AG04449 (cell line): ENCODE results near the gene RPL27A.
A peak's percentile ranks its signal among the peaks of the same experiment; 100 is the strongest.

Source experiments
- CTCF ChIA-PET: fragments of 350-600 bp; formaldehyde crosslinking; extraction: SDS; loops from one replicate; lab custom pipeline; 2021; ENCODE audit warnings: antibody characterized with exemption; lab: Yijun Ruan, JAX
- POLR2A ChIA-PET: fragments of 400-600, 350-600 bp; formaldehyde crosslinking; extraction: SDS; loops from one replicate; lab custom pipeline; 2020; ENCODE audit warnings: antibody characterized with exemption, inconsistent platforms; lab: Yijun Ruan, JAX
- DNase-seq: peaks from one replicate; pipeline ENCODE4 v3.0.0-alpha.2; 2010; ENCODE audit warnings: low read depth, low spot score
- H3K4me3 ChIP-seq: 2 replicates; pipeline ENCODE4 v1.5.1; 2011; ENCODE audit warnings: low read depth, mild to moderate bottlenecking, control low read depth, low read length
- TF ChIP-seq, protein P1 (sequence below): IDR thresholded peaks from one replicate; pipeline ENCODE4 v1.5.1; 2011; ENCODE audit warnings: mild to moderate bottlenecking, moderate library complexity, low read length, control low read depth, inconsistent platforms; ENCODE audit not compliant: insufficient read depth; ENCODE audit errors: missing control alignments

RPL27A gene

DNA sequence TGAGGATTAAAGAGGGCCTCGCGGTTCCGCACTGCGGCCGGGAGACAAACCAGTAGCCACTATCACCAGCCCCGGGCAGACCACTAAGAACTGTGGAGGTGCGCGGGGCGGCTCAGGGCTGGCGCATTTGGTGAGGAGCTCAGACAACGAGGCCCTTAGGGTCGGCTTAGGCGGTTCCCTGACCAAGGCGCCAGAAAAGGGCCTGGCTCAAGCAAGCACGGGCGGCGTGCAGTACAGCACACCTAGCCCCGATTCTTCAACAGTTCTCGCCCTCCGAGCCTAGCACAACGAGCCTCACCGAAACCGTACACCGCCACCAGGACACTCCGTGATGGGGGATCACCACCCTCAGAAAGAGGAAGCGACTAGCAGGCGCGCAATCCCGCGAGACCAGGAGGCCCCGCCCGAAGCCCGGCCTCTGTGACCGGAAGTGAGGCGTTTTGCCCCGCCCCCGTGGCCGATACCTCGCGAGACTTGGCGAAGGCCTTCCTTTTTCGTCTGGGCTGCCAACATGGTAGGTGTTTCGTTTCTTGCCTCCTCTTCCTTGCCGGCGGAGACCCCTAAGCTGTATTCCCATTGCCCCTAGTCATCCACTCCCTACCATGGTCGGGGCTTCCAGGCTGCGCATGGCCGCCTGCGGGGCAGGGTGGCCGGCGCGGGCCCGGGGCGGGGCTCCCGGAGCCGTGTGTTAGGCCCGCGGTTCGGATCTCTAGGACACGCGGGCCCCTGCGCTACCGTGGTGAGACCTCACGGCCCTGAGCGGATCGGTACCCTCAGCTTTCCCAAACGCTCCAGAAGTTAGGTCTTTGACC, at the start of gene RPL27A, which contains the start of gene TRIM66:
Gene RPL27A (plus strand): TSS at position 490 of the 812 bp plus-strand sequence. CDS start 22 bp downstream, at position 512.
Gene TRIM66 (minus strand): TSS at position 363 of the 812 bp plus-strand sequence. CDS start 10,391 bp downstream, outside the sequence.
- ChIA-PET CTCF (interaction anchor here (0.7 to 1.7 kb wide), 6 partner anchors 9 to 489 kb away, joined by 3 to 5 read pairs (median 4); no protein-coding TSS in a partner anchor), POLR2A (interaction anchor here (0.6 to 2.1 kb wide), 13 partner anchors 9 to 282 kb away, joined by 3 to 17 read pairs (median 5); partner anchors contain the start of genes STK33 and TMEM9B)
- DNase-seq: peak; percentile 72
- peak within 1 kb of the TSS; percentile 97 for H3K4me3 ChIP-seq
- TF ChIP-seq, protein P1, sequence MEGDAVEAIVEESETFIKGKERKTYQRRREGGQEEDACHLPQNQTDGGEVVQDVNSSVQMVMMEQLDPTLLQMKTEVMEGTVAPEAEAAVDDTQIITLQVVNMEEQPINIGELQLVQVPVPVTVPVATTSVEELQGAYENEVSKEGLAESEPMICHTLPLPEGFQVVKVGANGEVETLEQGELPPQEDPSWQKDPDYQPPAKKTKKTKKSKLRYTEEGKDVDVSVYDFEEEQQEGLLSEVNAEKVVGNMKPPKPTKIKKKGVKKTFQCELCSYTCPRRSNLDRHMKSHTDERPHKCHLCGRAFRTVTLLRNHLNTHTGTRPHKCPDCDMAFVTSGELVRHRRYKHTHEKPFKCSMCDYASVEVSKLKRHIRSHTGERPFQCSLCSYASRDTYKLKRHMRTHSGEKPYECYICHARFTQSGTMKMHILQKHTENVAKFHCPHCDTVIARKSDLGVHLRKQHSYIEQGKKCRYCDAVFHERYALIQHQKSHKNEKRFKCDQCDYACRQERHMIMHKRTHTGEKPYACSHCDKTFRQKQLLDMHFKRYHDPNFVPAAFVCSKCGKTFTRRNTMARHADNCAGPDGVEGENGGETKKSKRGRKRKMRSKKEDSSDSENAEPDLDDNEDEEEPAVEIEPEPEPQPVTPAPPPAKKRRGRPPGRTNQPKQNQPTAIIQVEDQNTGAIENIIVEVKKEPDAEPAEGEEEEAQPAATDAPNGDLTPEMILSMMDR: peak; percentile 26

GRCh38 chr11:8634498-8634897, 48.1 kb upstream of the RPL27A start:
- ChIA-PET POLR2A (no interaction called here), CTCF (no interaction called here)
- no peak overlapping the region for H3K4me3 ChIP-seq
- TF ChIP-seq, protein P1: no peak
- no peak for DNase-seq

DNA sequence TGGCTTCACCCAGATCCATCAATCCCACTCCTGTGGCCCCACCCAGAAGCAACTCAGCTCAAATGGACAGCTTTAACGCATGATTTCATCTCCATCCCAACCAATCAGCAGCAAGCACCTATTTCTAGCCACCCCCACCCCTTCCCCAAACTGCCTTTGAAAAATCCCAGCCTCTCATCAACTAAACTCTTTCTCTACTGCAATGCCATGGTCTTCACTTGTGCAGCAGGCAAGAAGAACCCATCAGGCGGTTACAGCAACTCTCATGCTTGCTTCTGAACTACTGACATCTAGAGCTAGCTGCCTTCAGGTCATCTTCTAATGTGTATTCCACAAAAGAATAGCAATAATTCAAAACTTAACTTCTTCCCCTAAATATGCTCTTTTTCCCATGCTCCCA, 46.5 kb upstream of the RPL27A start:
- no peak overlapping the region for H3K4me3 ChIP-seq
- CTCF ChIA-PET: no interaction called here
- POLR2A ChIA-PET: no interaction called here
- TF ChIP-seq, protein P1: no peak
- DNase-seq: no peak

DNA sequence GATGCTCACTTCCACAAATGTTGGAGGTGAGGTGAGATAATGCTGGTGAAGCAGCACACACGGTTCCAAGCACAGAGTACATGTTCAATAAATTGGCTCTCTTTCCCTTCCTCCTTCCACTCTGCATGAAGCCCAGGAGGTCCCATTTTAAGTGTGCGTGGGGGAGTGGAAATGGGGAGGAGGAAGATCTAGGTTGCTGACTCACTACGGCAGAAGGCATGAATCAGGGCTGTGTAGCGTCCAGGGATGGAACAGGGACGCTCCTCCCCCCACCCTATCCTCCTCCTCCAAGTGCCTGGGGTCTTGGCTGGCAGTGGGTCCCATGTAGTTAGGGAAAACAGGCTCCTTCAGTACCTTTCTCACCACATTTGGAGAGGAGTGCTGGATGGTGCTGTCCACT, 44.3 kb upstream of the RPL27A start:
- ChIA-PET CTCF (interaction anchor here (1.3 kb wide), 1 partner anchor 9 kb away, joined by 5 read pairs; no protein-coding TSS in a partner anchor), POLR2A (no interaction called here)
- H3K4me3 ChIP-seq: no peak overlapping the region
- no peak for DNase-seq
- TF ChIP-seq, protein P1: no peak

GRCh38 chr11:8639655-8640054, 42.9 kb upstream of the RPL27A start:
- ChIA-PET CTCF (interaction anchor here (1.3 kb wide), 1 partner anchor 11 kb away, joined by 5 read pairs; no protein-coding TSS in a partner anchor), POLR2A (interaction anchor here (0.6 kb wide), 1 partner anchor 9 kb away, joined by 3 read pairs; no protein-coding TSS in a partner anchor)
- no peak overlapping the region for H3K4me3 ChIP-seq
- TF ChIP-seq, protein P1: no peak
- DNase-seq: no peak
